ENCODE results near the gene DUSP22.

GRCh38 chr6:310671-311070, 18.4 kb downstream of the DUSP22 start:
- no peak for TF ChIP-seq HMGXB4 (CRISPR knock-in tag; IDR thresholded peaks at IDR 0.05; ENCODE audit: borderline replicate concordance)
- TF ChIP-seq, protein P1, sequence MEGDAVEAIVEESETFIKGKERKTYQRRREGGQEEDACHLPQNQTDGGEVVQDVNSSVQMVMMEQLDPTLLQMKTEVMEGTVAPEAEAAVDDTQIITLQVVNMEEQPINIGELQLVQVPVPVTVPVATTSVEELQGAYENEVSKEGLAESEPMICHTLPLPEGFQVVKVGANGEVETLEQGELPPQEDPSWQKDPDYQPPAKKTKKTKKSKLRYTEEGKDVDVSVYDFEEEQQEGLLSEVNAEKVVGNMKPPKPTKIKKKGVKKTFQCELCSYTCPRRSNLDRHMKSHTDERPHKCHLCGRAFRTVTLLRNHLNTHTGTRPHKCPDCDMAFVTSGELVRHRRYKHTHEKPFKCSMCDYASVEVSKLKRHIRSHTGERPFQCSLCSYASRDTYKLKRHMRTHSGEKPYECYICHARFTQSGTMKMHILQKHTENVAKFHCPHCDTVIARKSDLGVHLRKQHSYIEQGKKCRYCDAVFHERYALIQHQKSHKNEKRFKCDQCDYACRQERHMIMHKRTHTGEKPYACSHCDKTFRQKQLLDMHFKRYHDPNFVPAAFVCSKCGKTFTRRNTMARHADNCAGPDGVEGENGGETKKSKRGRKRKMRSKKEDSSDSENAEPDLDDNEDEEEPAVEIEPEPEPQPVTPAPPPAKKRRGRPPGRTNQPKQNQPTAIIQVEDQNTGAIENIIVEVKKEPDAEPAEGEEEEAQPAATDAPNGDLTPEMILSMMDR (IDR thresholded peaks at IDR 0.05) = no peak
- no peak for TF ChIP-seq CHD2 (IDR thresholded peaks at IDR 0.05; ENCODE audit: low read length, partially characterized antibody)
- no peak for TF ChIP-seq SREBF2 (IDR thresholded peaks at IDR 0.05)
- TF ChIP-seq, protein P2, sequence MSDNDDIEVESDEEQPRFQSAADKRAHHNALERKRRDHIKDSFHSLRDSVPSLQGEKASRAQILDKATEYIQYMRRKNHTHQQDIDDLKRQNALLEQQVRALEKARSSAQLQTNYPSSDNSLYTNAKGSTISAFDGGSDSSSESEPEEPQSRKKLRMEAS (IDR thresholded peaks at IDR 0.05) = no peak
- no peak for TF ChIP-seq CBX2 (IDR thresholded peaks at IDR 0.05; ENCODE audit: borderline replicate concordance, low read depth)
